Thoracic aorta (tissue), 2 donors: ENCODE measurements around the gene CYP2A7. TPM values are rescaled to one million over a fixed set of nuclear protein-coding genes. Genes with fewer than 3 reads are reported as not detected.
"Not testable (repeated sequence)": the region's sequence is repeated elsewhere in the genome, so short reads cannot be mapped to it uniquely, and the experiment has no call there.

Experiments
- ATAC-seq: fragments of 150-250 bp; one replicate; pipeline ENCODE4 v1.8.0; 2017; ENCODE audit warnings: low read depth; ENCODE audit not compliant: insufficient number of reproducible peaks, low FRiP score
- DNase-seq: peaks from one replicate; pipeline ENCODE4 v3.0.0-alpha.2; 2020; ENCODE audit warnings: low spot score
- H3K27ac ChIP-seq, 2 donors: fragments of 200-600 bp; sonication (generic); 1 replicate in 1 of 2; 2 replicates in 1 of 2; pipeline ENCODE4 v1.5.1; 2016; ENCODE audit warnings: mild to moderate bottlenecking in 2 of 2, moderate library complexity in 2 of 2
- H3K27me3 ChIP-seq: fragments of 200-600 bp; sonication (generic); replicated peaks from 2 replicates; pipeline ENCODE4 v1.6.0; 2016; ENCODE audit warnings: mild to moderate bottlenecking; ENCODE audit not compliant: insufficient read depth
- H3K36me3 ChIP-seq: fragments of 200-600 bp; sonication (generic); one replicate; pipeline ENCODE4 v1.5.1; 2016
- H3K4me1 ChIP-seq, 2 donors: fragments of 200-600 bp; sonication (generic); 1 replicate in 1 of 2; 2 replicates in 1 of 2; pipeline versions ENCODE4 v1.5.1 to v1.6.0; 2016; ENCODE audit warnings: low read depth in 2 of 2, mild to moderate bottlenecking in 1 of 2; ENCODE audit not compliant: control insufficient read depth in 1 of 2
- H3K4me3 ChIP-seq: fragments of 200-600 bp; sonication (generic); 2 replicates; pipeline ENCODE4 v1.5.1; 2016; ENCODE audit warnings: mild to moderate bottlenecking
- H3K9me3 ChIP-seq: fragments of 200-600 bp; sonication (generic); 2 replicates; pipeline ENCODE4 v1.5.1; 2016
- CTCF ChIP-seq: fragments of 200-600 bp; sonication (generic); IDR thresholded peaks from one replicate; pipeline ENCODE4 v1.5.1; 2019; ENCODE audit warnings: antibody characterized with exemption
- total RNA-seq, 2 donors: library from RNA; depleted of rRNA; stranded (reverse); fragments of >200 nt; gene quantifications; one replicate each; pipeline versions ENCODE4 v1.1.0 to v1.2.3, GENCODE V29; 2016

The CYP2A7 gene
- total RNA-seq, 2 donors from 2014 or later = not detected

GRCh38 chr19:40896418-40896796 is 14.4 kb upstream of the CYP2A7 start:
- H3K4me3 ChIP-seq = no peak overlapping the region
- no peak for ATAC-seq
- TF ChIP-seq CTCF = no peak
- no peak overlapping the region for H3K27ac ChIP-seq
- no peaks in the 10 kb centered on the region for H3K4me1 ChIP-seq
- H3K36me3 ChIP-seq = no peaks in the 10 kb centered on the region
- no peak for DNase-seq
- no peaks in the 10 kb centered on the region for H3K9me3 ChIP-seq
- no peaks in the 10 kb centered on the region for H3K27me3 ChIP-seq

GRCh38 chr19:40893112-40893511 is 11.1 kb upstream of the CYP2A7 start:
- Histone ChIP-seq H3K27ac (no peak overlapping the region), H3K36me3 (no peaks in the 10 kb centered on the region), H3K4me1 (no peaks in the 10 kb centered on the region), H3K4me3 (no peak overlapping the region), H3K9me3 (no peaks in the 10 kb centered on the region), H3K27me3 (no peaks in the 10 kb centered on the region)
- no peak for DNase-seq
- ATAC-seq = no peak
- TF ChIP-seq CTCF = no peak

- H3K4me1 ChIP-seq = no peaks in the 10 kb centered on the region
- no peaks in the 10 kb centered on the region for H3K36me3 ChIP-seq
- no peak for TF ChIP-seq CTCF
- H3K9me3 ChIP-seq = no peaks in the 10 kb centered on the region
- no peaks in the 10 kb centered on the region for H3K27me3 ChIP-seq
- ATAC-seq (no peak), DNase-seq (no peak)
- H3K4me3 ChIP-seq = no peak overlapping the region
- no peak overlapping the region for H3K27ac ChIP-seq
Observed at GRCh38 chr19:40889366-40889765, 7.3 kb upstream of the CYP2A7 start.

GRCh38 chr19:40888191-40888590 is 6.2 kb upstream of the CYP2A7 start:
- ATAC-seq (no peak), DNase-seq (no peak)
- Histone ChIP-seq H3K36me3 (no peaks in the 10 kb centered on the region), H3K27me3 (no peaks in the 10 kb centered on the region), H3K27ac (no peak overlapping the region), H3K4me1 (no peaks in the 10 kb centered on the region), H3K4me3 (no peak overlapping the region), H3K9me3 (no peaks in the 10 kb centered on the region)
- TF ChIP-seq CTCF = no peak

GRCh38 chr19:40884187-40884931 is 2.3 kb upstream of the CYP2A7 start:
- not testable (repeated sequence) for H3K4me1 ChIP-seq, DNase-seq, H3K27me3 ChIP-seq, H3K27ac ChIP-seq, H3K36me3 ChIP-seq, H3K4me3 ChIP-seq, H3K9me3 ChIP-seq, ATAC-seq

- not testable (repeated sequence) for ATAC-seq, H3K4me1 ChIP-seq, H3K9me3 ChIP-seq, H3K4me3 ChIP-seq, H3K27me3 ChIP-seq, H3K36me3 ChIP-seq, H3K27ac ChIP-seq, DNase-seq
Observed at GRCh38 chr19:40879349-40879748, 2.7 kb downstream of the CYP2A7 start.

GRCh38 chr19:40875526-40875951 is 6.5 kb downstream of the CYP2A7 start:
- not testable (repeated sequence) for H3K9me3 ChIP-seq, H3K27ac ChIP-seq, DNase-seq, H3K4me3 ChIP-seq, H3K36me3 ChIP-seq, ATAC-seq, H3K4me1 ChIP-seq, H3K27me3 ChIP-seq

- H3K27me3 ChIP-seq, H3K9me3 ChIP-seq, H3K27ac ChIP-seq, ATAC-seq, H3K36me3 ChIP-seq, DNase-seq, H3K4me1 ChIP-seq, H3K4me3 ChIP-seq: not testable (repeated sequence)
Observed at GRCh38 chr19:40874874-40875273, 7.2 kb downstream of the CYP2A7 start.

- not testable (repeated sequence) for H3K9me3 ChIP-seq, H3K27ac ChIP-seq, ATAC-seq, H3K36me3 ChIP-seq, H3K27me3 ChIP-seq, H3K4me1 ChIP-seq, H3K4me3 ChIP-seq, DNase-seq
Observed at GRCh38 chr19:40873873-40874272, 8.2 kb downstream of the CYP2A7 start.
